Stimulated activated CD8-positive, alpha-beta memory T cell treated with anti-CD3 and anti-CD28 coated beads, Interleukin-4, amount 100 ng/mL, for 24 hours (primary cell): ENCODE measurements around the gene IKBKE.

Experiments used
- DNase-seq: peaks from one replicate; pipeline ENCODE4 v3.0.0-alpha.2; 2020; ENCODE audit warnings: low read depth

The IKBKE gene

GRCh38 chr1:206455289-206455665 lies 15.0 kb upstream of the IKBKE start:
- no peak for DNase-seq

DNA sequence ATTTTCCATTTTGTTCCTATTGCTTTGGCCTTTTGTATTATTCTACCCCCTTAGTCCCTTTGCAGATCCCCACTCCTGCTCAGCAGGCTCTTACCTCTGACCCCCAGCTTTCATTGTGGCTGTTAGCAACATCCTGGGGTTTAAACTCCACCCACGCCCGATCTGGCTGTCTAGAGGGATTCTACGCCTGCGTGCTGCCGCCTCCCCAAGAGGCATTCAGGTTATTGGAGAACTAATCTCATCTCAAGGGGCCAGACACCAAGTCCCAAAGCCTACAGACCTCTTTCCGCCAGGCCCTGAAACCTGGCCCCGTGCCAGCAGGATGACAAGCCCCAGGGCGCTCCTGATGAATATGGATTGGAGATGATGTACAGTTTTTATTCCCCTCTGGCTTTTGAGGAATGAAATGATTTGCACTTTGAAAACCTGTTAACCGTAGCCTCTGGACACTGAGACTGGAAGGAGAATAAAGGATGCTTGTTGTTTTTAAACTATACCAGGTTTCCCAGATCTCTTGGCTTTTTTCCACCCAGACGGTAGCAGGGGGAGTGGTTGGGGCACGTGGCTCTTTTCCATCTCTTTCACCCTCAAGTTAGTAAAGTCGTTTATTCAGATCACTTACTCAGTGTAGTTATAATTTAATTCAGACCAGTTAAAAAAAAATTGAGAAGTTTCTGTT lies 14.5 kb upstream of the IKBKE start:
- DNase-seq, result no peak

DNA sequence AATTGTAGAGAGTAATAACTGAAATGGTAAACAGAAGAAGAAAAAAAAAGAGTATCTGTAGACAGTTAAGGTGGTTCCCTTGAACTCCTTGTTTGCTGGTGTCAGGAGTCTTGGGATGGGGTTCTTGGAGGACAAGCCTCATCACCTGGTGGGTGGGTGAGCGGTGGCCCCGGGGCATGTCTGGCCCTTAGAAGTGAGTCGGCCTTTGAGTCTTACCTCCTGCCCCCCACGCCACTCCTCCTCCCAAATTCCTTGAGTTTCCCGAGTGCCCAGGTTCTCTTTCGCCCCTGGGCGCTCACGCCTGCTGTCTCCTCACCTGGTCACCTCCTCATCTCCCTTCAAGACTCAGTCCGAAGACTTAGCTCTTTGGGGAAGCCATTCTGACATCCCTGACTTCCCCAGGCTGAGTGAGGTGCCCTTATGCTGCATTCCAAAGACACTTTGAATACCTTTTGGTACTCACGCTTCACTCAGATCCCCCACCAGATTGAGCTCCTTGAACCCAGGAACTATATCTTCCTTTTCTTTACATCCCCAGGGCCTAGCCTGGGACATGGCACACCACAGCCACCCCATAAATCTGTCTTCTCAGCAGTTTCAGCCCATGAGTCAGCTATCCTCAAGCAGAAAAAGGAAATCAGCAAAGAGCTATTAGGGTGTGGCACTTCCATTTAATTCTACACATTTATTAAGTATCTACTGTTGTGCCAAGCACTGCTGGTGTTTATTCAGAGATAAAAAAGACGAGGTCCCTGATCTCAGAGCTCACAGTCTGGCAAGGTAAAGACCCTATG lies 13.5 kb upstream of the IKBKE start:
- DNase-seq, result no peak

GRCh38 chr1:206457408-206458120 lies 12.7 kb upstream of the IKBKE start:
- DNase-seq, result no peak

DNA sequence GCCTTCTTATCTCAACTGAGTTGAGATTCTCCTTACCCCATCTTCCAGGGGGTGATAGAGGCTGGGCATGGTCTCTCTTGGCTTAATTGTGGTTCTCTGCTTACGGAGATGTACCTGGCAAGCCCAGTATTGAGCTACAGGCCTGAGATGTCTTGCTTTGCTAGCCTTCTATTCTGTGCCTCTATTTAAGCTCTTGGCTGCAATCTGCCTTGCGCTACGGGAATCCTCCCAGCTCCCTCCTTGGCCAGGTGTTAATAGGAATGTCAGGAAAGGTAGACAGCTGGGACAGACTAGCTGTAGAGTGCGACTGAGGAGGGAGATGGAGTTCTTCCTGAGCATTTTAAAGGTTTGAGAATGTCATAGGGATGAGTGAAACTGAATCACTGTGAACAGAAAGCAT lies 10.6 kb upstream of the IKBKE start:
- DNase-seq, result no peak

DNA sequence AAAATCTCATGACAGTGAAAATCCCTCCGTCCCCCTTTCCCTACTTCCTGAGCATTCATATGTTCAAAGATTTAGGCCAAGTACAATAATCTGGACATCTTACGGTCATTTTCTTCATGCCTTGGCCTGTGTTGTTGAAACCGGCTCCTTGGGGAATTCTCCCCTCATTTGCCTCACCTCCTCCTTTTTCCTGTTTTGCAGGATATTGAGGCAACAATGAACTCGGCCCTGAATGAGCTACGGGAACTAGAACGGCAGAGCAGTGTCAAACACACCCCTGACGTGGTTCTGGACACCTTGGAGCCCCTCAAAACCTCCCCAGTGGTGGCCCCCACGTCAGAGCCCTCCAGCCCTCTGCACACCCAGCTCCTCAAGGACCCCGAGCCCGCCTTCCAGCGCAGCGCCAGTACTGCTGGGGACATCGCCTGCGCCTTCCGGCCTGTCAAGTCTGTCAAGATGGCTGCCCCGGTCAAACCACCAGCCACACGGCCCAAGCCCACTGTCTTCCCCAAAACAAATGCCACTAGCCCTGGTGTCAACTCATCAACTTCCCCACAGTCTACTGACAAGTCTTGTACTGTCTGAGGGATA lies 9.3 kb upstream of the IKBKE start:
- DNase-seq, result no peak

DNA sequence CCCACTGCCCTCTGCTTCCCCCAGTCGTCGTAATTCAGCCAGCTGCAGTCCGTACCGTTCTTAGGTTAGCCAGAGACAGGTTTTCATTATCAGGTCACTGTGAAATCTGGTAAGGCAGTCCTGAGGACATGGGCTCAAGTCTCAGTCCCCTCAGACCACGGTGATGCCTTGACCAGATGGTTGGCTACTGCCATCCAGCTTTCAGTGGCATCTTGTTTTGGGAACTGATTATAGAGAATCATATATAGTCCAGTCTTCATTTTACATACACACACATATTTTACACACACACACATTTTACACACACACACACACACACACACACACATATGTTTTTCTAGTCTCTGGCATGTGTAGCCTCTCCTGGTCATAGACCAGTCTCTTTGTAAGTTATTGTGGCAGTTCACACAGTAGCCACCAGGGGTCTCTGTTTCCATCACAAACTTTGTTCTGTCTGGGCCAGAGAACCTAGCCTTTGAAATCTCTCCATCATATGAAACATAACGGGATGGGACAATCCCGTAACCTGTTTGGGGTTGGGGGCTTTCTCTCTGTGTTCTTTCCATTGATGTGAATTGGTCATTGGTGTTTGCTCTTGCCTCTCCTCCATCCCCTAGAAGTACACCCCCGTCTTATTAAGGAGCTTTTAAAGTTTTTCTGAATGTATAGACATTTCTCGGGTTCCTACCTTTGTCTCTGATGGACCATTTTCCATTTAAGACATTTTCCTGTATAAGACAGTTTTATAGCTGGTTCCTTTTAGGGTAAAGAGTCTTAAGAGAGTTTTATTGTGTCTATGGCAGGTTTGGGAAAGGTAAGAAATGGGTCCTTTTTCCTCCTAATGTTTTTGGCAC lies 8.4 kb upstream of the IKBKE start:
- DNase-seq, result peak; percentile 60

DNA sequence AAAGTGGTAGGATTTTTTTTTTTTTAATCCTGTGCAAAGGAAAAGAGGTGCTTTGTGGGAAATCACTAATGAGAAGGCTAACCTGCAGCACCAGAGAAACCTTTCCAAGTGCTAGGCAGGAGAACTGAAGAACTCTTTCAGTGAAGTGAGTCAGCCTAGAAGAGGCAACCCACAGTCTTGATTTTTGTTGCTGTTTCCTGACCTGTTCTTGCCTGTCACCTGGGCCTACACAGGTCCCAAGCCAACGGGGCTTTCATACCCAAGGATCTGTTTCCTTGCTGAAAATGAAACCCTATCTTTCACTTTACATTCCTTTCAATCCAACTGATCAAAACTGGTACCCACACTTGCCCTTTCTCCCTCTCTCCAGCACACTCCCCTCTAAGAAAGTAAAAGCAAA lies 7.1 kb upstream of the IKBKE start:
- no peak for DNase-seq

DNA sequence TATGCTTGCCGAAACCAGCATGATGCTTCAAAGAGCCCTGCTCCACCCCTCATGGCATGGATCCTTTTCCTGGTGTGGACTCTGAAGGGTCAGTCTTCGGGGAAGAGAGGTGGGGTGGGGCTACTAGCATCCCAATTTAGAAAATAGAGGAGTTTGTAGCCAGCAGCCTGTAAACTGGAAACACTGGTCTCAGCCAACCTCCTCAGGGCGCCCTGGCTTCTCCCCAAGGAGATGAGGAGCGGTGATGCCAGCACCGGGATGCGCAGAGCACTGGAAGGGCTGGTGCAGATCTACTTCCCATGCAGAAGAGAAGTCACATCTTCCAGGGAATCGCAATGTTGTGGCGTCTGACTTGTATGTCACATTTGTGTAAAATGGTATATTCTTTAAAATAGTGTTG lies 6.4 kb upstream of the IKBKE start:
- no peak for DNase-seq

DNA sequence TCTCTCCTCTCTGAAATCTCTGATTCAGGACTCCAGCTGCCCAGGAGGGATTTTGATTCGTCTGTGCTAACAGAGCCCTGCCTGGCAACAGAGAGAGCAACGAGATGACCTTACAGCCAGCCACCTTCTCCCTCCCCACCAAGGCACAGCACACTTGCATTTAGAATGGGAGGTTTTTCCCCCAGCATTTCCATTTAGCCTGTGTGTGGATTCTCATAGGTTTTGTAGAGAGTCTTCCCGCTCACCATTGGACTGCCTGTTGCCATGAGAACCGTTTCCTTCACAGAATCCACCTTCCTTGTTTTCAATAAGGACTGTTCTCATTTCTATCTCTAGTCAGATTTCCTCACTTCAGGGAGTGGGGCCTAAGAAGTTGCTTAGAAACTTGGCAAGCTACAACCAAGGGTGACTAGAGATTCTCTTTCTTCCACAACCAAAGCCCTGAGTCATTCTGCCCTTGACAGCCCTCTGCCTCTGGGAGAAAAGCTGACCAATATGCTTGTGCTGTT lies 5.8 kb upstream of the IKBKE start:
- DNase-seq, result no peak

DNA sequence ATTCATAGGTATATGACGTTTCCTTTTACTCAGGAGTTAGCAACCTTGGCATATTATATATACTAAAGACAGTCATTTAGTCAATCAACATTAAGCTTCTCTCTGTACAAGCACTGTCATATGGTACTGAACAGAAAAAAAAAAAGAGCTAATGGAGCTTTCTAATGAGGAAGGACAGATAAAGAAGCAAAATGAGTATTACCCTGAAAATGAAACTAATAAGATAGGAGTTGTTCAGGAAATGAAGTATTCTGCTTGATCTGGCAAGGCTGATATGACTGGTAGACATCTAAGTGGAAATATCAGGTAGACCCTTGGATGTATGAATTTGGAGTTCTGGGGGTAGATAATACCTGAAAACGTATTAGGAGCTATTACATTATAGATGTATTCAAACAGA lies 4.3 kb upstream of the IKBKE start:
- DNase-seq, result no peak

DNA sequence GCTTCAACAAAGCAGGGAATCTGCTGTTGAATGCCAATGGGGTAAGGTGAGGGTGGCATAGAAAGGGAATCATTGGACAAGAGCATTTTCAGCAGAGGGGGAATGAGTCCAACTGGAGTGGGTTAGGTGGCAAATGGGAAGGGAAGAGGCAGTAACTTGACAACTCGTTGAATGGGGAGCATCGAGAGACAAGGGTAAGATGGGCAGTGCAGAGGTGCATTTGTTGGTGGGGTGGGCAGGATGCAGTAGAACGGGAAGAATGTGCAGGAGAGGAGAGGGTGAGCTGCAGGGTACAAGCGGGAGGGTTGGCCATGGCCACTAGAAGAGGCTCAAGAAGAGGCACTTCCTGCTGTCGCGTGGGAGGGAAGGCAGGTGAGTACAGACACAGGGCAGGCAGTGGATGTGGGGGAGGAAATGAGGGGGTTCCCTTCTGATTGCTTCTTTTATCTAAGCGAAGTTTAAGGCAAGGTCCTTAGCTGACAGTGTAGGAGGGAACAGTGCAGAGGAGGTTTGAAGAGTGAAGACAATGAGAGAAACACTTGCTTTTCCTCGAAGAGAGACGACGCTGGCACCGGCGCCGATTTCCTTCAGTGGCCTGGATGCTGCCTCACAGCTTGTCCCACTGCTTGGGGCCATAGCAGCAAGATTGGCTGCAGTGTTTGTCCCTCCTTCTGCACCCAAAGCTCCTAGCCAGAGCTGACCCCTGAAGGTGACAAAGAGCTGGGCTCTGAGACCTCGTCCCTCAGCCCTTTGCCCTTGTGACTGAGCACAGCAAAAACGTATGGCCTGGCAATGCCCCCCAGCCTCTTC lies 3.2 kb upstream of the IKBKE start:
- no peak for DNase-seq

DNA sequence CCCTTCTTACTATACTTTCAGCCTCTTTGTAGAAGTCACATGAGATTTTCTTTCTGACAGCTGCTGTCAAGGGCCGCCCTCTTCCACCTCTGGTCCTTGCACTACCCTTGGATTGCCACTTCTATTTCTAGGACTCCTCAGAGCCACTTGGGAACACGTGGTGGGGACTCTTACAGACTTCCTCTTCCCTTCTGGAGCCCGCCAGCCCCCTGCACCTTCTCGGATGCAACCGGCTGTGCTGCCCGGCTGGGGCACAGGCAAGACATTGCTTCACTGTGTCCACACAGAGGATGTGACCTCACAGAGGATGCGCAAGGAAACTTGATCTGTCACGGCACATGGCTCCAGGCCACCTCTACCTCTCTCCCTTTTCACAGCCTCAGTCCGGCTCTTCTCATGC lies 2.4 kb upstream of the IKBKE start:
- no peak for DNase-seq

- no peak for DNase-seq
Measured at GRCh38 chr1:206468571-206468970, 1.7 kb upstream of the IKBKE start.

DNA sequence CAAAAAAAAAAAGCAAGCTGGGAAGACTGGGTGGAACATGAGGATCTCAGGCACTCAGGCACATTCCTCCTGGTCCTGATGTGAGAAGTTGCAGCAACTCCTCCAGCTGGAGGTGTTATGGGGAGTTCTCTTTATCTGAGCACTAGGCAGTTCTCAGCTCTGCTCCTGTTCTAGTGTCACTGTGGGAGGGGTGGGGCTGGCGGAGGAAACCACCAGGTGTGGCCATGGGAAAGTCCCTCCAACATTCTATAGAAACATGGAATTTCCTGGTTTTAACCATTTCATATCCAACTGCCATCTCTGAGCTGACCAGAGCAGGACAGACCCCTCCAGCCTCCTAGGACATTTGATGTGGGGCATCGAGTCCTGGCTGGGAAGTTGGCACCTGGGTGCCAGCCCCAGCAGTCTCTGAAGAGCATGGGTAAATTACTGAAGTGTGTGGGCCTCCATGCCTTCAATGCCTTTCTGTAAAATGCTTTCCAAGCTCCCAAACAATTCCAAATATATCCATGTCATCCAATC lies 804 bp upstream of the IKBKE start:
- DNase-seq, result no peak

DNA sequence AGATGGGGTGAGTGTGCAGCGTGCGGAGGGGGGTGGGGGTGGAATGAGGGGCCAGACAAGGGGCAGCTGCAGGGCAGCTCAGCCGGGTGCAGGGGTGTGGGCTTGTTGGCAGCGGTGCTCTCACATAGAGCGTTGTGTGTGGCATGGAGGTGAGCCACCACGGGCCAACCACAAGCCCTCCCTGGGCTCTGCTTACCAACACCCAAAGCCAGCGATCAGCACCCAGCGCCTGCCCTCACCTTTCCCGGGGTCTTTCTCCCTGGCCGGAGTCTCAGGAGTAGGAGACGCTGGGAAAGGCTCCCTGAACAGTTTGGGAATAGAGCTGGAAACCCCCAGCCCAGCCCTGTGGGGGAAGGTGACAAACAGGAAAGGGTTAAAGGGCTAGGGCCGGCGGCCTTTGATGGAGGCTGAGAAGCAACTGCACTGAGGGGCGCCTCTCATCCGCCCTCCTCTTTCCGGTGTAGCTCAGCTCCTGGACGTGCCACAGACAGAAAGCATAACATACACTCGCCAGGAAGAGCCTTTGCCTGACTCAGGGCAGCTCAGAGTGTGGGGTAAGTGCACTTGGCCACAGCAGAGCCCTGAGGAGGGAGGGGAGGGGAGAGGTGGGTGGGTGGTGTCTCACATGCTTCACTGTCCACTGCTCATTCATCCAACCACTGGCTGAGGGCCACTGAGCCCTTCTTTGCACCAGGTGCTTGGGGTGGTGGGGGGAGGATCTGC lies 577 bp downstream of the IKBKE start:
- peak; percentile 24 for DNase-seq

DNA sequence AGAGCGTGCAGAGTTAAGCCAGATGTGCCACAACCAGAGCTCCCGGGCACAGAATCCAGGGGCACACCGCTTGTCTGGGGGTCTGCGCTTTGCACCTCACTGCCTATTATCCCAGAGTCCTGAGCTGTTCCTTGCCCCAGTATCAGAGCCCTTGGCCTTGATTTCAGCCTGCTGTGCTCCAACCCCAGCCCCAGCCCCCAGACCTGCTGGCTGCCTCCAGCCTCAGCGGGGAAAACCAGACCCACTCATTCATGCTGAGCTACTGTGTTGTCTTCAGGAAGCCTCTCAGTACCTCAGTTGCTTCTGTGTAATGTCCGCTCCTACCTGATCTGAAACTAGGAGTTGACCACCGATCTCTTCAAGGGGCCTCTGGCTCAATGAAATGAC lies 1.1 kb downstream of the IKBKE start:
- DNase-seq, result no peak

- no peak for DNase-seq
Measured at GRCh38 chr1:206472024-206472423, 1.7 kb downstream of the IKBKE start.

GRCh38 chr1:206472454-206472853 lies 2.2 kb downstream of the IKBKE start:
- peak; percentile 21 for DNase-seq

- DNase-seq, result no peak
Measured at GRCh38 chr1:206472886-206473285, 2.6 kb downstream of the IKBKE start.
